Testis (tissue), 3 donors: ENCODE data around the gene PSMA5. TPM values are rescaled to one million over a fixed set of nuclear protein-coding genes. Genes with fewer than 3 reads are reported as not detected.

Source experiments
- DNase-seq: peaks from one replicate; pipeline ENCODE4 v3.0.0-alpha.2; 2019
- H3K27ac ChIP-seq, 2 donors: fragments of 200-600 bp; sonication (generic); one replicate each; pipeline ENCODE4 v1.5.1; 2019
- H3K27me3 ChIP-seq: fragments of 200-600 bp; sonication (generic); one replicate; pipeline ENCODE4 v1.5.1; 2019
- H3K36me3 ChIP-seq: fragments of 200-600 bp; sonication (generic); one replicate; pipeline ENCODE4 v1.5.1; 2017; ENCODE audit warnings: low read depth; ENCODE audit errors: missing control alignments
- H3K4me1 ChIP-seq: fragments of 200-600 bp; sonication (generic); one replicate; pipeline ENCODE4 v1.5.1; 2019
- H3K4me3 ChIP-seq, 2 donors: fragments of 200-600 bp; sonication (generic); one replicate each; pipeline ENCODE4 v1.5.1; 2017 to 2019
- H3K9me3 ChIP-seq: fragments of 200-600 bp; sonication (generic); one replicate; pipeline ENCODE4 v1.5.1; 2017
- POLR2A ChIP-seq: fragments of 450-650 bp; IDR thresholded peaks from one replicate; pipeline ENCODE4 v1.6.1; 2017; ENCODE audit warnings: antibody characterized with exemption, mild to moderate bottlenecking, moderate library complexity
- WGBS, 2 donors: methylation state at CpG; one replicate each; pipeline ENCODE4 v1.1.5; 2018; 5-methylcytosine and 5-hydroxymethylcytosine counted together
- intact Hi-C: fragments of 100-400 bp; cut with DNase I; formaldehyde crosslinking; loops from one replicate; pipeline ENCODE4 v1.15.1; 2023; ENCODE audit warnings: low total_unique reads
- polyA plus RNA-seq: library from polyadenylated mRNA; stranded (reverse); fragments of 350-450 nt; fragmentation: Illumina TruSeq; extraction: RNeasy Lipid Tissue Mini Kit (QIAGEN cat#74804); gene quantifications from one replicate; pipeline ENCODE4 v1.2.3, GENCODE V29; 2014; ENCODE audit warnings: low read depth, low replicate concordance; ENCODE audit not compliant: insufficient read depth
- total RNA-seq, 2 donors: library from RNA; depleted of rRNA; stranded (reverse); fragments of >200 nt; gene quantifications; one replicate each; pipeline ENCODE4 v1.2.3, GENCODE V29; 2016
- TF ChIP-seq, protein P1 (sequence below), 3 experiments: fragments of 450-650 bp in 2 of 3; fragments of 200-600 bp in 1 of 3; sonication (generic) in 1 of 3; IDR thresholded peaks; one replicate each; pipeline ENCODE4 v1.5.1; 2016 to 2019; ENCODE audit warnings: antibody characterized with exemption in 3 of 3, mild to moderate bottlenecking in 2 of 3, moderate library complexity in 1 of 3

PSMA5 gene
- total and polyA plus RNA-seq, 3 donors from 2014 or later, result 30.9 to 72.0 (median 56.9) TPM

DNA sequence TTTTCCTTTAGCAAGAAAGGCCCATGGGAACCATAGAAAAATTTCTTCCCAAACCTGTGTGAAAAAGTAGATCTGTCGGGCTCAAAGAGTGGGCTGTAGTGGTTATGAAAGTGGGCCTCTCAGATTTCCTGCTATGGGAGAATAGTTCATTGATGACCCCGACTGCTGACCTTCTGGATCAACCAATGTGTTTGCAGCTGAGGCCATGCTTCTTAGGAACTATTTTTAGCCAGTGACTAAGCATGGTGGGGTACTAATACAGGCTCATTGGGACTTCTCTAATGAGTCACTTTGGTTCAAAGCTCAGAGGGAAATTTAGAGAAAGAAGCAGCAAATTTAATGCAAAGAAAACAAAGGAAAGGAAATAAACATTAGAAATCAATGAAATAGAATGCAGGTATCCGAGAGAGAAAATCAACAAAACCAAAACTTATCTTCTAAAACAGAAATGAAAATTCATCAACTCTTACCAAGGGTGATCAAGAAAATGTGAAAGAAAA is 12.6 kb upstream of the PSMA5 start:
- no peak overlapping the region for H3K4me3 ChIP-seq
- no peak for DNase-seq
- H3K27ac ChIP-seq, result no peak overlapping the region
- H3K36me3 ChIP-seq, result no peaks in the 10 kb centered on the region
- WGBS, 2 donors, result 79 to 86% methylated on average over 3 of the region's 3 CpGs
- no peaks in the 10 kb centered on the region for H3K27me3 ChIP-seq
- H3K4me1 ChIP-seq, result no peaks in the 10 kb centered on the region
- no peaks in the 10 kb centered on the region for H3K9me3 ChIP-seq
- TF ChIP-seq POLR2A, result no peak
- TF ChIP-seq, protein P1, sequence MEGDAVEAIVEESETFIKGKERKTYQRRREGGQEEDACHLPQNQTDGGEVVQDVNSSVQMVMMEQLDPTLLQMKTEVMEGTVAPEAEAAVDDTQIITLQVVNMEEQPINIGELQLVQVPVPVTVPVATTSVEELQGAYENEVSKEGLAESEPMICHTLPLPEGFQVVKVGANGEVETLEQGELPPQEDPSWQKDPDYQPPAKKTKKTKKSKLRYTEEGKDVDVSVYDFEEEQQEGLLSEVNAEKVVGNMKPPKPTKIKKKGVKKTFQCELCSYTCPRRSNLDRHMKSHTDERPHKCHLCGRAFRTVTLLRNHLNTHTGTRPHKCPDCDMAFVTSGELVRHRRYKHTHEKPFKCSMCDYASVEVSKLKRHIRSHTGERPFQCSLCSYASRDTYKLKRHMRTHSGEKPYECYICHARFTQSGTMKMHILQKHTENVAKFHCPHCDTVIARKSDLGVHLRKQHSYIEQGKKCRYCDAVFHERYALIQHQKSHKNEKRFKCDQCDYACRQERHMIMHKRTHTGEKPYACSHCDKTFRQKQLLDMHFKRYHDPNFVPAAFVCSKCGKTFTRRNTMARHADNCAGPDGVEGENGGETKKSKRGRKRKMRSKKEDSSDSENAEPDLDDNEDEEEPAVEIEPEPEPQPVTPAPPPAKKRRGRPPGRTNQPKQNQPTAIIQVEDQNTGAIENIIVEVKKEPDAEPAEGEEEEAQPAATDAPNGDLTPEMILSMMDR (IDR thresholded peaks at IDR 0.05), result no peak
- intact Hi-C loops, result no loop called here

DNA sequence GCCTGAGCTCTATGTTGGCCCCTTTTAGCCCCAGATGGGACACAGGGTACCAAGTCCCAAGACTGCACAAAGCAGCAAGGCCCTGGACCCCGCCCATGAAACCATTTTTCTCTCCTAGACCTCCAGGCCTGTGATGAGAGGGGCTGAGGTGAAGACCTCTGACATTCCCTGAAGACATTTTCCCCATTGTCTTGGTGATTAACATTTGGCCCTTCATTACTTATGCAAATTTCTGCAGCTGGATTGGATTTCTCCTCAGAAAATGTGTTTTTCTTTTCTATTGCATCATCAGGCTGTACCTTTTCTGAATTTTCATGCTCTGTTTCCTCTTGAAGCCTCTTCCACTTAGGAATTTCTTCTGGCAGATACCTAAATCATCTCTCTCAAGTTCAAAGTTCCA is 8.2 kb upstream of the PSMA5 start:
- Histone ChIP-seq H3K4me3 (no peak overlapping the region), H3K27ac (no peak overlapping the region), H3K9me3 (no peaks in the 10 kb centered on the region), H3K36me3 (no peaks in the 10 kb centered on the region), H3K27me3 (no peaks in the 10 kb centered on the region), H3K4me1 (no peaks in the 10 kb centered on the region)
- intact Hi-C loops, result no loop called here
- TF ChIP-seq POLR2A, result no peak
- TF ChIP-seq, protein P1 (IDR thresholded peaks at IDR 0.05), result no peak
- DNase-seq, result no peak
- 81 to 91% methylated on average over 1 of the region's 1 CpG for WGBS, 2 donors

DNA sequence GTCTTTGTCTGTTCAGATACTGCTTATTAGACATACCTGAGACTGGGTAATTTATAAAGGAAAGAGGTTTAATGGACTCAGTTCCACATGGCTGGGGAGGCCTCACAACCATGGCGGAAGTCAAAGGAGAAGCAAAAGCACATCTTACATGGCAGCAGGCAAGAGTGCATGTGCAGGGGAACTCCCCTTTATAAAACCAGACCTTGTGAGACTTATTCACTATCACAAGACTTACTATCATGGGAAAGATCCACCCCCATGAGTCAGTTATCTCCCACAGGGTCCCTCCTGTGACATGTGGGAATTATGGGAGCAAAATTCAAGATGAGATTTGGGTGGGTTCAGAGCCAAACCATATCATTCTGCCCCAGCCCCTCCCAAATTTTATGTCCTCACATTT is 7.1 kb upstream of the PSMA5 start:
- 80 to 100% methylated on average over 1 of the region's 1 CpG for WGBS, 2 donors
- no peak for TF ChIP-seq POLR2A
- TF ChIP-seq, protein P1 (IDR thresholded peaks at IDR 0.05), result no peak

DNA sequence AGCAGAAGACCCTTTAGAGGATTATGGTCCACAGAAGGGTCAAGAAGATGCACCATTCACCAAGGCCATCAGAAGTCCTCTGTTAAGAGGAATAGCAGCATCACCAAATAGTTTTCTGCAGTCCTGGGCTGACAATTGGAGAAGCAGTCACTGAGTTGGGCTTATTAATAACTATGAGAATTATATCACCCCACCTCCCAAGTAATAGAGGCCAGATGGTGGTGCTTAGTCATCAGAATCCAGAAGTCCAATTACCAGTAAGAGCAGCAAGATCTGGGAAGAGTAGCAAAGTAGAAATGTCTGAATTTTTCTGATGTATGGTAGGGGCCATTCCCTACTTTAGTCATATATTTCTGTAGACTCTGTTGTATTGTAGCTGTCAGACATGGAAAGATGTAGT is 6.1 kb upstream of the PSMA5 start:
- TF ChIP-seq POLR2A, result no peak
- TF ChIP-seq, protein P1 (IDR thresholded peaks at IDR 0.05), result no peak
- intact Hi-C loops, result no loop called here
- DNase-seq, result no peak
- H3K27me3 ChIP-seq, result no peaks in the 10 kb centered on the region
- H3K4me1 ChIP-seq, result peaks cover 5% of the 10 kb centered on the region
- H3K36me3 ChIP-seq, result no peaks in the 10 kb centered on the region
- H3K4me3 ChIP-seq, result no peak overlapping the region
- H3K27ac ChIP-seq, result no peak overlapping the region
- no peaks in the 10 kb centered on the region for H3K9me3 ChIP-seq

More for the DNA sequence above, 7.1 kb upstream of the PSMA5 start:
- H3K4me3 ChIP-seq, result no peak overlapping the region
- H3K36me3 ChIP-seq, result no peaks in the 10 kb centered on the region
- H3K27me3 ChIP-seq, result no peaks in the 10 kb centered on the region
- intact Hi-C loops, result no loop called here
- no peaks in the 10 kb centered on the region for H3K9me3 ChIP-seq
- no peak overlapping the region for H3K27ac ChIP-seq
- no peaks in the 10 kb centered on the region for H3K4me1 ChIP-seq
- no peak for DNase-seq

DNA sequence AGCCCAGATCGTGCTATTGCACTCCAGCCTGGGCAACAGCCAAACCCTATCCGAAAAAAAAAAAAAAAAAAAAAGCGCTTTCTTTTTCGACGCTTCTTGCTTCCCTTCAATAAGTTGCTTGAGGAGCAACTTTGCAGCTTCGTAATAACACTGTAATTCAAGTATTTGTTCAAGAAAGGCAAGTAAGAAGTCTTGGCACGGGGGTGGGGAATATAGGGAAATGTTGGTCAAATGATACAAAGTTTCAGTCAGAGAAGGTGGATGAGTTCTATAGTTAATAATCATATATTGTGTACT is 871 bp upstream of the PSMA5 start:
- 3% methylated on average over 7 of the region's 7 CpGs for WGBS, 2 donors
- TF ChIP-seq, protein P1 (IDR thresholded peaks at IDR 0.05), result no peak
- Histone ChIP-seq H3K27me3 (no peaks in the 10 kb centered on the region), H3K36me3 (no peaks in the 10 kb centered on the region), H3K27ac (peak overlapping the region; percentile 74 to 76), H3K4me3 (peak overlapping the region; percentile 78 to 86), H3K4me1 (peaks cover 21% of the 10 kb centered on the region), H3K9me3 (no peaks in the 10 kb centered on the region)
- DNase-seq, result no peak
- intact Hi-C loops, result no loop called here
